DMS153 (cell line): ENCODE data around the gene TXNL1.
"Not testable (repeated sequence)": the region's sequence is repeated elsewhere in the genome, so short reads cannot be mapped to it uniquely, and the experiment has no call there.

ENCODE experiments used
- DNase-seq: peaks from one replicate; lab custom pipeline; 2025; lab: John Stamatoyannopoulos, UW

The TXNL1 gene

GRCh38 chr18:56645415-56646016 lies 7.1 kb upstream of the TXNL1 start:
- no peak for DNase-seq

GRCh38 chr18:56643381-56643780 lies 5.0 kb upstream of the TXNL1 start:
- no peak for DNase-seq

GRCh38 chr18:56641714-56642337 lies 3.4 kb upstream of the TXNL1 start:
- no peak for DNase-seq

- DNase-seq: no peak
These were observed 1.2 kb upstream of the TXNL1 start for GRCh38 chr18:56639571-56639970.

GRCh38 chr18:56639104-56639381 lies 651 bp upstream of the TXNL1 start:
- no peak for DNase-seq

GRCh38 chr18:56637711-56638231 lies 621 bp downstream of the TXNL1 start:
- no peak for DNase-seq

- no peak for DNase-seq
These were observed 1.2 kb downstream of the TXNL1 start for GRCh38 chr18:56637176-56637575.

GRCh38 chr18:56635007-56635406 lies 3.4 kb downstream of the TXNL1 start:
- DNase-seq: no peak

GRCh38 chr18:56632070-56633022 lies 6.0 kb downstream of the TXNL1 start:
- DNase-seq: no peak

GRCh38 chr18:56627991-56628390 lies 10.4 kb downstream of the TXNL1 start:
- no peak for DNase-seq

GRCh38 chr18:56615738-56616520 lies 22.5 kb downstream of the TXNL1 start:
- DNase-seq: no peak

- DNase-seq: no peak
These were observed 31.8 kb downstream of the TXNL1 start for GRCh38 chr18:56606618-56607017.

- DNase-seq: no peak
These were observed 40.0 kb downstream of the TXNL1 start for GRCh38 chr18:56598422-56598821.

GRCh38 chr18:56593906-56594305 lies 44.5 kb downstream of the TXNL1 start:
- no peak for DNase-seq

GRCh38 chr18:56580026-56580425 lies 58.4 kb downstream of the TXNL1 start:
- no peak for DNase-seq

GRCh38 chr18:56579451-56579850 lies 58.9 kb downstream of the TXNL1 start:
- no peak for DNase-seq

- no peak for DNase-seq
These were observed 61.4 kb downstream of the TXNL1 start for GRCh38 chr18:56576826-56577573.

- peak; percentile 0 for DNase-seq
These were observed 62.4 kb downstream of the TXNL1 start for GRCh38 chr18:56575819-56576663.

GRCh38 chr18:56574861-56575260 lies 63.5 kb downstream of the TXNL1 start:
- DNase-seq: no peak

GRCh38 chr18:56572267-56572666 lies 66.1 kb downstream of the TXNL1 start:
- DNase-seq: not testable (repeated sequence)
